GM18861 (cell line): ENCODE data around the gene MYH6.
"Not testable (repeated sequence)": the region's sequence is repeated elsewhere in the genome, so short reads cannot be mapped to it uniquely, and the experiment has no call there.

Source experiments
- ATAC-seq: cut with Tn5 transposase; IDR thresholded peaks from one replicate; pipeline ENCODE4 v1.9.1; 2021; ENCODE audit not compliant: unreplicated experiment

MYH6 gene

GRCh38 chr14:23415821-23416778 is 8.0 kb upstream of the MYH6 start:
- no peak for ATAC-seq

GRCh38 chr14:23414906-23415820 is 7.1 kb upstream of the MYH6 start:
- ATAC-seq = no peak

GRCh38 chr14:23414254-23414653 is 6.2 kb upstream of the MYH6 start:
- ATAC-seq = no peak

- no peak for ATAC-seq
These were observed 5.6 kb upstream of the MYH6 start for GRCh38 chr14:23413681-23414080.

- no peak for ATAC-seq
These were observed 3.8 kb upstream of the MYH6 start for GRCh38 chr14:23411563-23412525.

GRCh38 chr14:23409966-23410635 is 2.0 kb upstream of the MYH6 start:
- ATAC-seq = no peak

GRCh38 chr14:23409475-23409874 is 1.4 kb upstream of the MYH6 start:
- no peak for ATAC-seq

- ATAC-seq = no peak
These were observed 196 bp upstream of the MYH6 start for GRCh38 chr14:23408307-23408630.

- no peak for ATAC-seq
These were observed 1.2 kb downstream of the MYH6 start for GRCh38 chr14:23406725-23407355.

GRCh38 chr14:23406244-23406643 is 1.8 kb downstream of the MYH6 start:
- ATAC-seq = peak; percentile 73

GRCh38 chr14:23405516-23406025 is 2.5 kb downstream of the MYH6 start:
- ATAC-seq = no peak

GRCh38 chr14:23405096-23405495 is 3.0 kb downstream of the MYH6 start:
- no peak for ATAC-seq

GRCh38 chr14:23404331-23404900 is 3.7 kb downstream of the MYH6 start:
- ATAC-seq = no peak

- no peak for ATAC-seq
These were observed 4.2 kb downstream of the MYH6 start for GRCh38 chr14:23403908-23404307.

GRCh38 chr14:23403139-23403438 is 5.0 kb downstream of the MYH6 start:
- ATAC-seq = no peak

GRCh38 chr14:23402296-23403138 is 5.6 kb downstream of the MYH6 start:
- no peak for ATAC-seq

GRCh38 chr14:23401291-23401690 is 6.8 kb downstream of the MYH6 start:
- ATAC-seq = no peak

GRCh38 chr14:23400496-23401149 is 7.5 kb downstream of the MYH6 start:
- not testable (repeated sequence) for ATAC-seq
